ENCODE data around the gene NOX1.
A peak's percentile ranks its signal among the peaks of the same experiment; 100 is the strongest.

NOX1 gene

DNA sequence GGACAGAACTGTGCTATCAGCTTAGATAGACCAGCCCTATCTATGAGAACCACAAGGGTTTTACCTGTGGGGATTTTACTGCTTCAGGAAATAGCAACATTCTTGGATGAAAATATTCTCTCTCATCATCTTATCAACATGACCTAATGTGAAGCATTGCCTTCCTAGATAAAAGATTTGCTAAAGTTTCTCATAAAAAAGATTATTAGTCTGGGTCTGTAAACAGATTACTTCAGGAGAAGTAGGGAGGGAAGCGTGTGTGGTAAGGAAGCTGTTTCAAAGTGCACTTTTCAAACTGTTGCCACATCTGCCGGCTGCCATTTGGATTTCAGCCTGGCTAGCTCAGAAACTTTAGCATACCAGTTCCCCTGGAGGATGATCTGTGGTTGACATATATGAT is at the start of gene NOX1:
NOX1 (minus strand) TSS at position 35 of the 400 bp plus-strand sequence. CDS start 220 bp downstream, outside the sequence.
- no peak for DNase-seq

DNA sequence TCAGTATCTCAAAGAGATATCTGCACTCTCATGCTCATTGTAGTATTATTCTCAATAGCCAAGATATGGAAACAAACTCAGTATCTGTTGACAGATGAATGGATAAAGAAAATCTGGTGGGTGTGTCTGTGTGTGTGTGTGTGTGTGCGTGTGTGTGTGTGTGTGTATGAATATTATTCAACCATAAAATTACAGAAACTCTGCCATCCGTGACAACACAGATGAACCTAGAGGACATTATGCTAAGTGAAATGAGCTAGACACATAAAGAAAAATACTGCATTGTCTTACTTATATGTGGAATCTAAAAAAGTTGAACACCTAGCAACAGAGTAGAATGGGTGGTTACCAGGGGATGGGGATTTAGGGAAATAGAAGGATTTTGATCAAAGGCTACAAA is 41.4 kb upstream of the NOX1 start:
- no peak for DNase-seq

DNA sequence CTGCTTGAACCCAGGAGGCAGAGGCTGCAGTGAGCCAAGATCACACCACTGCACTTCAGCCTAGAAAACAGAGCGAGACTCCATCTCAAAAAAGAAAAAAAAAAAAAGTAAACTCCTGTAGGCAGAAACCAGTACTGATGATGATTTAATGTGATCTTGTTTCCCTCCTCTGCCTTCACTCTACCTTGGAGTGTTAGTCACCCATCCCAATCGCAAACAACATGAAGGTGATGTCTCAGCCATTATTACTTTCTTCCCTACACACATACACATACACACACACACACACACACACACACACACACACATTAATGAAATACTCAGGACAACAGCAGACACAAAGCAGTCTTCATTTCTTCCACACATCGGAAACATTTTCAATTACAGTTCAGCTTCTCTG is 39.0 kb upstream of the NOX1 start:
- no peak for DNase-seq

DNA sequence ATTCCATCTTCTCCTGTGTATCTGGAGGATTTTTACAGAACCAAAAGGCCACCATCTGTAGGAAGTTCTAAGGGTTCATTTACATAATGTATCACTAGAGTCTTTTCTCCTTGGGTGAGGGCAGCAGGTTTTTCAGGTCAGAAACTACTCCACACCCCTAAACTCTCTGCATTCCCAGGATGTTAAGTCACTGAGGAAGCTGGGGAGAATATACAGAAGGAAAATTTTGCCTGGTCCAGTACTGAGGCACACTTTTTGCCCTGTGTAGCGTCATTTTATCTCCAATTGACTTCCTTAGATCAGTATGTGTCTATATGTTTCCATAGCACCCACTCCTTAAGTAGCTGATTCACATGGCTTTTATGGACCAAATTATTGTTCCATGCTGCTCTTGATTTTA is 37.6 kb upstream of the NOX1 start:
- no peak for DNase-seq

DNA sequence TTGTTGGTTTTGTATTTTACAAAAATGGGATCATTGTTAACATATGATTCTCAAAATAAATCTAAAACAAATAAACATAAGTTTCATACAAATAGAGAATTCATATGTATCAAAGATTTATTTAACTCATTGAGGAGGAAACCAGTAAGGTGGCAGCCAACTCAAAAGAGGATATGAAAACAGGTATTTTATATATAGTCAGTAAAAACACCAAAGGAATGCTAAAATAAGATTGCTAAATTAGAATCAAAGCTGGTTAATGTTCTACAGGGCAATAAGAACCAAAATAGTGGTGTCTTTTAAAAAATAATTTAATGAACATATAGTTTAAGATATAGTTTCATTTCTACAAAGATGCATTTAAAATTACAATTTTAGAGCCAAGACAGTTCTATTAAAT is 31.5 kb upstream of the NOX1 start:
- no peak for DNase-seq

DNA sequence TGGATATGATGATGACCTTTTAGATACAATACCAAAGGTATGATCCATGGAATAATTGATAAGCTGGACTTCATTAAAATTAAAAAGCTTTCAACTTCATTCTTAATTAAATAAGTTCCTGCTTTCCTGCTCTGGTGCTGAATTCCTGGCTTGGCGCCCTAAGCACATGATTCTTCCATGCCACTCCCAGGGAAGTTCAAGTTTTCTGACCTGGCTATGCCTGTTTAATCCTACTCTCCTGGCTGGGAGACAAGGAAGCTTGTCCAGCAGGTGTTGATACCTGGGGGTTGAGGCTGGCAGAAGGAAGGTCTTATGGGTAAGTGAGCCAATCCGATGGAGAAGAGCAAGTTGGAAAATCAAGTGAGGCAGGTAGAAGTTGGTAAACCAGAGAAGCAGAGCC is 30.3 kb upstream of the NOX1 start:
- no peak for DNase-seq

DNA sequence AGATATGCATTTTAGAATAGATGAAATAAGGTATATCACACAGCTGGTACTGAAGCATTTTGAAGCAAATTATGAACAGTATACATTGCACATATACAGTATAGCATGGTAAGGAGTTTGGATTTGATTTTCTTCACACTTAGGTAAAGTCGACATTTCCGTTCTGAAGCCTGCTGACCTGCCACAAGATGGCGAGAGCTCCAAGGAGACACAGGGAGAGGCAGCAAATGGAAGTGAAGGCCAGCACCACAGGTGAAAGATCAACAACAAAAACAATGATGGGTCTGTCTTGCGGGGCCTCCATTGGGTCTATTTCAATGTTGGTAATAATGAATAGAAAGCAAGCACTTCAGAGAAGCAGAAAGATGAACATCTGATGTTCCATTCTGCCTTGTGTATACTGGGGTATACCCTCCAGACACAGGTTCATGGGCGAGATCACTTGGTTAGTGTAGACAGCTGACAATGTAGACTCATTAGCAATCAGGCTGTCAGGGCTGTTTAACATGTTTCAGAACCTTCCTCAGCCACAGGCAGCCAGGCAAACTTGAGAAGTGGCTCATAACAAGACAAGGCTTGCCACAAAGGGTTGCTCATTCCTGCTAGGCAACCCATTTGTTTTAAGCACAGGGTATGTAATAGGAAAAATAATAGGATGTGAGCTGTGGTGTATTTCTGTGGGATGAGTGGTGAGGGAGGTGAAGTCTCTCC is 21.4 kb upstream of the NOX1 start:
- DNase-seq = no peak

DNA sequence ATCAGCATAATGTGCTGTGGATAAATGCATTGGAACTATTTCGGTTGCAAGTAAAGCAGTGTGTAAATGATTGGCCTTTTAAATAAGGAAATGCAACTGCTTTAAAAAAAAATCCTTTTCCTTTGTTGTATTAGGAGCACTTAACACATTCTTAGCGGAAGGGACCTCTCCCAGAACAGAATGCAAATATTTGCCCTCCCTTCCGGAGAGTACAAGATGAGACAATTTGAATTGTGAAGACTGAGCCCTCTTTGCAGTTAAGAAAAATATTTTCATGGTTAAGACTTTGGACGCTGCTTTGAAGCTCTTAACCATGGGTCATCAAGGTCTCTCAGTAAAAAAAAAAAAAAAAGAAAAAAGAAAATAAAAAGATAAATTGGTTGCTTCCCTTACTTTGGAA is 9.5 kb upstream of the NOX1 start:
- no peak for DNase-seq

DNA sequence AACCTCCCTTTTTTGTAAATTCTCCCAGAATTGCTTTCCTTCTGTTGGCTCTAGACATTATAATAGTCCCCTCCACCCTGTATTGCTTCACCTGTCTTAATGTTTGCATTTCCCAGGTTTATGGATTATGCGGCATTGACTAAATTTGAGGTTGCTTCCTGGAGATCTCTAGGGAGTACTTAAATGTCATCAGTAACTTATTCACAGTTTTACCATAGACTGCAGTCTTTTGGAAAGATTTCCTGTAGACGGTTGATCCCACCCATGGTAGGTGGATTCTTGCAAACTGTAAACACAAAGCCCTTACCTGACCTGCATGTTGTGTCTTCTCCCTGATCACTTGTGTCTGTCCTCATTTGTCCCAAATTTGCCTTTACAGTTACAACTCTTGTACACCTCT is 6.2 kb upstream of the NOX1 start:
- DNase-seq = no peak

DNA sequence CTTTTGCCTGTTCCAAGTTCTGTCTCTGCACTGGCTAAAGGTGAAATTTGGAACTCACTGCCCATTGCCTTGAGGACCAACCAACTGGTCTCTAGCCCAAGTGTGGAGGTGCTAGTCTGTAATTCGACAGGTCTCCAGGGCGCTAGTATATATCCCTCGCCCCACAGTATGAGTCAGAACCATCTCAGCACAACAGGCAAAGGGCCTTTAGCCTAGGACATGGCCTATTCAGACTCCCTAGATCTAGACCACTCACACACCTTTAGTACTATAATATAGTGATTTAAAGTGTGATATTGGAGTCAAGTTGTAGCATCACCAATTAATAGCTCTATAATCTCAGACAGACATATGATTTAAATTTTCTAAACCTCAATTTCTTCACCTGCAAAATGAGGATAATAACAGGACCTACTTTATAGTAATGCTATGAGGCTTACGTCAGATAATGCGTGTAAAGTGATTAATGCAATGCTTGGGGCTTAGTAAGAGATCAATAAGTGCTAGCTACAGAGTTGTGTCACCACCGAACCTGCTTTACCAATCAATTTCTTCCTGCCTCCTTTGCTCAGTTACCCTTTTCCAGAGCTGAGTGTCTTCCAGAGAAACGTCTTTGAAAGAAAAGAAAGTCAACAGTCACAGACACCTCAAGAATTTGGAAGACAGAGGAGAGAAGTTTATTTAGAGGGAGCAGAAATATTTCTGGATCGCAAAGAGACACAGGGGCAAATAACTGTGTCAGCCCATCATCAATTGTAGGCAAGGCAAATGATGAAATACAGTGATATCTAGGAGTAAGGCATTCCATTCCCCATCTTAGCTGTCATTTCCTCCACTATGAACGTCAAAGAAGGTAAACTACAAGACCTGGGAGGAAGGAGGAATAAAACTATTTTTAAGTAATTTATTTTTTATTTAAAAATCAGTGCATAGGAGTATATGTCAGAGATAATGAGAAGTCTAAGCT is 2.3 kb downstream of the NOX1 start:
- DNase-seq = no peak

DNA sequence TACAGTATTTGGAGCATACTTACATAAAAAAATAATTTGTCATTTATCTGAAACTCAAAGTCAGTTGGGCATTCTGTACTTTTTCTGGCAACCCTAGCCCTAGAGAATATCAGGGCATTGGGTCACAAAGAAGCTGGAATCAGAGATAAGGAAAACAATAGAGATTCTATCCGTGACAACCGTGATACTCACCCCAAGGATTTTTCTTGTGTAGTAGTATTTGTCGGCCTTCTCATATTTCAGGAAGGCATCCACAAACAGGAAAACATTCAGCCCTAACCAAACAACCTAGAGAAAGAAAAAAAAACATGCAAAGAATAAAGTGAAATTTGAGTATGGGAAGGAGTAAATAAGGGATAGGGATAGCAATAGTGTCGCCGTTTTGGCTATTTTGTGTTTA is 3.6 kb downstream of the NOX1 start:
- no peak for DNase-seq

DNA sequence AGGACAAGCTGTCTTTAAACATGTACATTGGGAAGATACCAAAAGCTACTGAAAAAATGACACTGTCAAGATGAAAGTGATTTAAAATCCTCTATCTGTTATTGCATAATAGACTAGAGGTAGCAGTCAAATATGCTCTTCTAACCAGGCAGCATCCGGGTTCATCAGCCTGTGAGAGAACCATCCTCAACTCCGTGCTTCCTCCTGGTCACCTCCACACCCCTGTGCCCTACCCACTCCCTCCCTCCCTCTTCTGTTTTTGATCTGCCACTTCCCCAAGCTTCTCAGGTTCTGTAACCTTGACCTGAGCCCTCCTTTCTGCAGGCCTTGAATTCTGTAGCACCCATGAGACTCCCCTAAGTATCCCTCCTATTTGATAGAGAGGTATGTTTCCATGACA is 5.9 kb downstream of the NOX1 start:
- no peak for DNase-seq

DNA sequence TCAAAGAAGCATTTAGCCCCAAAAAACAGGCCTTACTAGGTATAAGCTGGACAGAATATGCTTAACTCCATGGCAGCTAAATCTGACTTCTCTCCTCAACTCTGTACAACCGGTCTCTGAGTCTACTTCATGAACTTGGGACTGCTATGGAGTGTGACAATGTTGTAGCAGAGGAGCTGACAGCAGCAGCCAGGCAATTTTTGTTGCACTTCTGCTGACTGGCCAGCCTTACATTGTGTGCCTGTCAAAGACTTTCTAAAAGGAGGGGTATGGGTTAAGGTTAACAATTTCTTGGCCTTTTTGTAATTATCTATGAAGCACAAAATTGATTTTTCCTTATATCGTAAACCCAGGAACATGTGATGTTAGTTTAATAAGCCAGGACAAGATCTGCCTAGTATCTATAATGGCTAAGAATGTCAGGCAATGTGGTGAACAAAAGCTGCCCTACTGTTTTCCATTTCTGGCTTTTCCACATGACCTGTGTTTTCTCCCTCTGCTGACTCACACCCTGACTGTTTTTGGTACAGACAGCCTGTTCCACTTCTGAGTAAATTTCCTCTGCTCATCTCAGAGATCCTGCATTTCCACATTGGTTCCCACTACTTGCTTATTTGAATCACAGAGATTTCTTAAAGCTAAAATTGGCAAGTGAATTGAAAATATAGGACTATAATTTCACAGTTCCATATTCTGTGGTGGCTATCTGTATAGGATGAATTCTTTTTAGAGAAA is 9.3 kb downstream of the NOX1 start:
- DNase-seq = no peak

DNA sequence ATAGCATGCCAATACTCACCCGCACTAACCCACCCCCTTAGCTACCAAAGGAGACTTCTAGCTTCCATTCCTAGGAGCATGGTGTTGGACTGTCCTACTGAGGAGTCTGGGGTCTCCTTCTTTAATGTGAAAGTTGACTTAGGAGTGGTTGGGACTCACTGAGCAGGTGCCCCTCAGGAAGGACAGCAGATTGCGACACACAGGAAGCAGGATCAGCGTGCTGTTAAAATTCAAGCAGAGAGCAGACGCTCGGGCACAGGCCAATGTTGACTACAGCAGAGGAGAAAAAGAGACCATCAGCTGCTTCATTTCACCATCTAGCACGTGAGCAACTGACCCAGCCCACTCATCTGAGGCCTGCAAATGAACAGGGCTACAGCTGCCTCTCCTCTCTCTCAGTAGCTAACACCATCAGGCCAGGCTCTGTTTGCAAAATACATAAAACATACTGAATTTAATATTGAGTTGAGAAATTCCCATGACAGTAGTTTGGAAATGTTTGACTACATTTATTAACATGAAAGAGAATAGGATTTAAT is 10.8 kb downstream of the NOX1 start:
- DNase-seq = no peak

DNA sequence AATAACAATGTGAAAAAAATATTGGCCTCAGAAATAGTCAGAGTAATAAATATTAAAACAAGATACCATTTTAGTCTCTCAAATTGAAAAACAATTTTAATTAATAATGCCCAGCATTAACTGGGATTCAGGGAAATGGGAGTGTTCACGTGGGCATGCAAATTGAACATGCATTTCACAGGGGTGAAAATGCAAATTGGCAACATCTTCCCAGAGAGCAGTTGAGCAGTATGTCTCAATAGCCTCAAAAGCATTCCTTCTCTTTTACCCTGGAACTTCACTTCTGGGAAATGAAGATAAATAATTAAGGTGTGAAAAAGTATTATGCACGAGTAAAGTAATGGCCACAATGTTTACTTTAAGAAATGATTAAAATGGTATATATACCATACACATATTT is 21.3 kb downstream of the NOX1 start:
- DNase-seq = no peak

DNA sequence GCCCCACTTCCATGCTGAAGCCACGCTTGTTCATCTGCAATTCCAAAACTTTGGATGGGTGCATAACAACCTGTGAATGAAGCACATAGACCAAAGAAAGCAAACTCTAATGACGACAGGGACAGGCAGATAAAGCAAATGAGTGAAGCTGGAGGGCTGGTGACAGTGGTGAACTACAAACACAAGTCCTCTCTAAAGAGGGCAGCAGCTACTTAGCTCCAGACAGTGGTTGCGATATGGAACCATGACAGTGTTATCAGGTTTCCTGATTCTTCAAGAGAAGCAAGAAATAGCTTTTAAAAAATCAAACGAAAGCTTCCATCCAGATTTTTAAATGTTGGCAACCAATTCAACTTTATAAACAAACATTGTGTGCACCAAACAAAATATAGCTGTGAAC is 23.8 kb downstream of the NOX1 start:
- no peak for DNase-seq

DNA sequence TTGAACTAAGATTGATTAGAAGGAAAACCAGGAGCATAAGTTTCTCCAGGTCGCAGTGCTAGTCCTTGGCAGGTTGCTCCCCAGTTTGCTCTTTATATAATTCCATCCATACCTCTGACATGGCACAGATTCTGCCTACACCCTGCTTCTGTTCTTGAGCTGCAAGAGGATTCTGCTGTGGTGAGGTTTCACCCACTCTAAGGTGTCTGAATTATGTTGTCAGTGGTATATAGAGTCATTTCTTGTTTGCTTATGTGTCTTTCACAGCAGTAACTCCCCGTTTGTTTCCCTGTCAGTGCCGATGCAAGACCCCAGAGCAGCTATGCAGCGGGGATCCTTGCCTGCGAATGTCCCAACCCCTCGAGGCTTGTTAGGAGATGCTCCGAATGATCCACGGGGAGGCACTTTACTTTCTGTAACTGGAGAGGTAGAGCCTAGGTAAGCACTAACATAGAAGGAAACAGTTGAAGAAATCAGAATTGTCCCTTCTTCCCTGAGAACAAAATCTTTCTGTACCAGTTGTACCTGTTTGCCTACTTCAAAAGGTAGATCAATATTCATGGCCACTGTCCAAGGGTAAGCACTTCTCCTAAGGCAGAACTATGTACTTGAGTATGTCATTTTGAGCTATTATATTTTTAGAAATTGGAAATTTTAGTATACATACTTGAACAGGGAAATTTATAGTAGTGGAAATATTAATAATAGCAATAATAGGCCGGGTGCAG is 42.8 kb downstream of the NOX1 start:
- no peak for DNase-seq

DNA sequence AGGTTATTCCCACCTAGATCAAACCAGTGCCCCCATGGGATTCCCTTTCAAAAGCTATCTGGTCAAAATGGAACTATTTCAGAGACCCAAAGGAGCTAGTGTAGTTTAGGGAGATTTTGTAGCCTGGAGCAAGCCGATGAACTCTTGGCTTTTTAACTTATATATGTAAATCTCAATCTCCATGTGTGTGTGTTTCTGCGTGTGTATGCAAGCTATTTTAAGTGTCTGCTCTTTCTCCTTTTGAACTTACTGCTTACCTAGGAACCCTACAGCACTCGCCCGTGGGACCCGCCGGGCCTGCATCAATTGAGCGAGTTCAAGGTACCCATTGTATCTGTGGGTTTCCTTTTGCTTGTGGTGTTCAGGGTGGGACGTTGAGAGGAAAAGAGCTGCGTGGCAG is 43.6 kb downstream of the NOX1 start:
- DNase-seq = no peak

DNA sequence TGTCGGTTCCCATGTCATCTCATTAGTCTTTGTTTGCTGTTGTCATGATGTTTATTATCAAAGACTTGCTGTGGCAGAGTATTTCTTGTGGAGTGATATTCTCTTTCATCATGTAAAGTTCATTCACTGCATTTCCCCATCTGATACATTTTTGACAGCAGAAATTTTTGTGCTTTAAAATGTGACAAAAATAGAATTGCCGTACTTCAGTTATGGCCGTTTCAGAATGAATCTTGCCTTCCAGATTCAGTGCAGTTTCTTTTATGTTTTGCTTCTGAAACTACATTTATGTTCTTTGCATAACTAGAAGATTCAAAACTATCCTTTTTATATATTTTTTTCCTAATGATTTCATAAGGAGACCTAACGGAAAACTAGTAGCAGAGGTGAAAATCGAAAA is 44.0 kb downstream of the NOX1 start:
- no peak for DNase-seq

DNA sequence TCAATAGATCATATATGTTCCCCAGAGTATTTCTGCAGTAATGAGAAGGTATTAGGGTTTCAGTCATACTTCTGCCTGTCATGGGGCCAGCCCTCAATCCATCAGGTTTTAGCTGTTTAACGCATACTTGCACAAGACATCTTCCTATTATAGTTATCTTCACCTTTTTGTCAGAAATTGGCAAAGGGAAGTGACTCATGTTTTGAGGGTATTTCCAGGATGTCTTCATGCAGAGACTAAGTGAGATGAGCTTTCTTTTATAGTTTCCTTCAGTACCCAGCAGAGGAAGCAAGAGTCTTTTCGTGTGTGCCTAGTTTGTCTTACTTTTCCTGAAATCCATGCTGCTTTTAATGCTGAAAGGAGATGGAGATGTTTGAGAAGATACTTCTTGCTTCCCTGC is 44.4 kb downstream of the NOX1 start:
- no peak for DNase-seq

DNA sequence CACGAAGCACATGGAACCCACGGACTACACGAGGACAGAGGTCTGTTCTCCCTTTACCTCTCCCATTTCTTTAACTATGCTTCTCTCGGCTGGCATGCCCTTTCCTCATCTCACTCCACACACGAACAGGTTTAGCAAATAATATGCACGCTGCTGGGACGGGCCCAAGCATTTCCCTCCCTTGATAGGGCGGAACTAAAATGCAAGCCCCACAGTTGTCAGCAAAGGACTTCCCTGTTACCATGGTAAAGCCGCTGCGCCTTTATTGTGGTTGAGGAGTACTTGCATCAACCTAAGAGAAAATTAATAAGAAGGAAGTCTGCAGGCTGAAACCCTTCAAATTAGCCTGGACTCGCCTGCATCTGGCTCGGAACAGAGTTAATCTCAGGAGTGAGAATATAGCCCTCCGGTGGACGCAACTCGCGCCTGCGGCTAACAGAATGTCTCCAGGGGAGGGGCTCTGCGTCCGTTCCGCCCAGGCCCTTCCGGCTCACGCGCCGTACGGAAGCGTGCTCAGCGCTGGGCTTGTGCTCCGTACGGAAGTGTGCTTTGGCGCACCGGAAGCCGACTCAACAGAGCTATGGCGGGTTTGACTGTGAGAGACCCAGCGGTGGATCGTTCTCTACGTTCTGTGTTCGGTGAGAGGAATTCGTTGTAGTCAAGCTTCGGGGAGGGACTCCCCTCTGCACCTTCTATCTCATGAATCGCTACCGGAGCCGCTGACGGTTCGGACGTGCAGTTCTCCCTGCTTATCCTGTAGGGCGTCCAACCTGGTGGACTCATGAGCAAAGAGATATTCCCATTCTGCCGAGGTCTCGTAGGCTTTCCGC is 54.1 kb downstream of the NOX1 start, which contains the start of gene CSTF2:
CSTF2 (plus strand) TSS at position 555 of the 830 bp plus-strand sequence; CDS start at position 581, 26 bp downstream.
- peak; percentile 71 for DNase-seq

DNA sequence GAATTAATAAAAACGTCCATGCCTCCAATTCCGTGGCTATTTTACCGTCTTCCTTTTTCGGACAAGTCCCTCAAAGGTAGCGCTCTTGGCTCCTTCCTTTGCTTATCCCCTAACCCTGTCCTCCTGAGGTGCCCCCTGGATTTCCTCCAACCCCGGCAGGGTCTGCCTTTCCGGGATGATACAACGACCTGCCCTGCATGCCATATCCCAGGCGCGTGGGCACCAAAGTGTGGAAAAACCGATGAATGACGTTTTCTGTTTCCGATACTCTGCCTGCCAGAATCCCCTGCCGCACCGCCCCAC is 54.7 kb downstream of the NOX1 start:
- DNase-seq = no peak
